ENCODE data around the gene POU6F1.

- peak; percentile 55 to 69 (median 66) for TF ChIP-seq CTCF (IDR thresholded peaks at IDR 0.05)
- peak; percentile 66 for TF ChIP-seq POLR2AphosphoS5 (IDR thresholded peaks at IDR 0.05)
These were observed at the start of gene POU6F1 for GRCh38 chr12:51217968-51218606.

Measured in gastroesophageal sphincter (tissue), 3 donors.